HG03520 (cell line): ENCODE measurements around the gene SUSD5.
"Not testable (repeated sequence)": the region's sequence is repeated elsewhere in the genome, so short reads cannot be mapped to it uniquely, and the experiment has no call there.

ENCODE experiments used
- ATAC-seq: cut with Tn5 transposase; IDR thresholded peaks from one replicate; pipeline ENCODE4 v1.9.1; 2021; ENCODE audit warnings: mild to moderate bottlenecking, moderate library complexity; ENCODE audit not compliant: unreplicated experiment

Gene SUSD5

DNA sequence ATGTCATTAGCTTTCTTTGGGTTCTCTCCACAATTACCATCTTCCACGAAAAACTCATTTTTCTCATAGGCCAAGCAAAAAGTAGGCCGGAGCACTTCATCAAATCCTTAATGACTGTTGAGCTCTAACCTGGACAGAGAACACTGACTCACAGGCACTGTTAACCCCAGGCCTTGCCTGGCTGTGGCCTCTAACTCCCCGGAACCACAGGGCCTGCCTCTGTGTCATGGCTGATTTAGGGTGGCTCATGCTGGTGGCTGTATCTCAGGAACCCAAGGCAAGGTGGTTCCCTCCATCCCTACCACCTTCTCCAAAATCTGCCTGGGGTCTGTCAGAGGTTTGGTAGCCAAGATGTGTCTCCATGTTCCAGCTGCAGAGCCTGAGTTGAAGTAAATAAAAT is 101.1 kb downstream of the SUSD5 start:
- ATAC-seq = no peak

DNA sequence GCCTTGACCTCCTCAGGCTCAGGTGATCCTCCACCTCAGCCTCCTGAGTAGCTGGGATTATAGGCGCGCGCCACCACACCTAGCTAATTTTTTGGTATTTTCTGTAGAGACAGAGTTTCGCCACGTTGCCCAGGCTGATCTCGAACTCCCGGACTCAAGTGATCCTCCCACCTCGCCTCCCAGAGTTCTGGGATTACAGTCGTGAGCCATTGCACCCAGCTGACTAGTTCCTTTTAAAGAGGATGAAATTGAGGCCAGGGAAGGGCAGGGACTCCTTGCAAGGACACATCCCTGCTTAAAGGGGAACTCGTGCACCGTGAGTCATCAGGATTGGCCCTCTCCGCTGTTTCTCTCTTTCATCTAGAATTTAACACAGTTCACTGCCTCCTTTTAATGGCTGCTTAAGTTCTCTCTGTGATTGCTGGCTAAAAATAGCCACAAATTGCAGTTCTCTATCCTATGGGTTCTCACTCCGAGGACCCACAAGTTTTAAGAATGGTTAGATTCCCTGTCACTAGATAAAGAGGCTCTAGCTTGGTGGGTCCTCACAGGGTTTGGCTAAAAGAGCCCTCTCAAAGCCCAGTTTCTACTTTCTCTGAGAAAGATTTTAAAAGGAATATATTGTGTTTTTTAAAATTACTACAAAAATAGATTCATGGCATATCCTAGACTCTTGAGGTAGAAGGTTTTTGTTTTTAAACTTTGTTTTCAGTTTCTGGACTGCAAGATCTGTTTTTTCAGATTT is 103.4 kb downstream of the SUSD5 start:
- no peak for ATAC-seq

DNA sequence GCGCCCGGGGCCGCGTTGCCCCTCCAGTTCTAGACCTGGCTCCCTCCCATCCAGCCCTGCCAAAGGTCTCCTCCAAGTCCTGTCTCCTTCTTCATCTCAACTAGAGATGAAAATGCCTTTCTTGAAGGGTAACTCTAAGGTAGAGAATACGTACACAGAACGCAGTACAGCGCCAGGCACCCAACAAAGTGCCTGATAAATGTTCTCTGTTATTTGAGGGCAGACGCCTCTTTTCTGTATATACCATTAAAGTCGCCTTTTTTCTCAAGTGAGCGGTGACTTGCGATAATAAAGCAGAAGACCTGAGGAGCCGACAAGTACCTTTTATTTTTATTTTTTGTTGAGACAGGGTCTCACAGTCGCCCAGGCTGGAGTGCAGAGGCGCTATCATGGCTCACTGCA is 104.0 kb downstream of the SUSD5 start:
- ATAC-seq = peak; percentile 1

DNA sequence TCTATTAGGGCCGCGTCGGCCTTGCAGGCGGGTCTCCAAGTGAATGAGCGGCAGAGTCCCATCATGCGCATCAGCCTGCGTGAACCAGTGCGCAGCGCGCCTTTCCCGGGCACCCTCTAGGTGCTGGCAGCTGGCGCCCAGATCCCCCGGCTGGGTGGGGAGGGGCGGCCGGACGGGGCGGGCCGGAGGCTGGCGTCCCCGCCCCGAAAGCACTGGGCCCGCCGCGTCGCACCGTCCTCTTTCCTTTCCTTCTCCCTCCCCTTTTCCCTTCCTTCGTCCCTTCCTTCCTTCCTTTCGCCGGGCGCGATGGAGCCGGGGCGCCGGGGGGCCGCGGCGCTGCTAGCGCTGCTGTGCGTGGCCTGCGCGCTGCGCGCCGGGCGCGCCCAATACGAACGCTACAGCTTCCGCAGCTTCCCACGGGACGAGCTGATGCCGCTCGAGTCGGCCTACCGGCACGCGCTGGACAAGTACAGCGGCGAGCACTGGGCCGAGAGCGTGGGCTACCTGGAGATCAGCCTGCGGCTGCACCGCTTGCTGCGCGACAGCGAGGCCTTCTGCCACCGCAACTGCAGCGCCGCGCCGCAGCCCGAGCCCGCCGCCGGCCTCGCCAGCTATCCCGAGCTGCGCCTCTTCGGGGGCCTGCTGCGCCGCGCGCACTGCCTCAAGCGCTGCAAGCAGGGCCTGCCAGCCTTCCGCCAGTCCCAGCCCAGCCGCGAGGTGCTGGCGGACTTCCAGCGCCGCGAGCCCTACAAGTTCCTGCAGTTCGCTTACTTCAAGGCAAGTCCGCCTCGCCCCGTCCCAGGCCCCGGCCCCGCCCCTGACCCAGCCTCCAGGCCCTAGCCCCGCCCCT is 104.6 kb downstream of the SUSD5 start, which contains the start of gene CRTAP:
CRTAP (plus strand) TSS at position 243 of the 850 bp plus-strand sequence; CDS start at position 307, 64 bp downstream.
- ATAC-seq = peak; percentile 70

DNA sequence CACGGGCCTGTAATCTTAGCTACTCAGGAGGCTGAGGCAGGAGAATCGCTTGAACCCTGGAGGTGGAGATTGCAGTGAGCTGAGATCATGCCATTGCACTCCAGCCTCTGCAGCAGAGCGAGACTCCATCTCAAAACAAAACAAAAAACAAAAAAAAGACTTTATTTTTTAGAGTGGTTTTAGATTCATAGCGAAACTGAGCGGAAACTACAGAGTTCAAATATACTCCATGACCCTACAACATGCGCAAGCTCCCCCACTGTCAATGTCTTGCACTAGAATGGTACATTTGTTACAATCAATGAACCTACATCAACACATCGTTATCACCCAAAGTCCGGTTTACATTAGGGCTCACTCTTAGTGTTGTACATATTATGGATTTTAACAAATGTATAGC is 107.0 kb downstream of the SUSD5 start:
- ATAC-seq = peak; percentile 49

DNA sequence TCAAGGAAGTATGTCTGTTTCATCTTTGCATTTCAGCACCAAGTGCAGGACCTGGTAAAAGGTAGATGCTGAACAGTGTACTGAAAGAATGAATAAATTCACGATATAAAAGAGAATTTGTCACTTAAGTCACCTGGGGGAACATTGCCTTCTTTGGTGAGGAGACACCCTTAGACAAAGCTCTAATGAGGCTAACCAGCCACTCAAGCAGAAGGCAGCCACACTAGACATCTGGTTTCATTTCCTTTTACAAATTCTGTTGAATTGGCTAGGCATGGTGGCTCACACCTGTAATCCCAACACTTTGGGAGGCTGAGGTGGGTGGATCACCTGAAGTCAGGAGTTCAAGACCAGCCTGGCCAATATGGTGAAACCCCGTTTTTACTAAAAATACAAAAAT is 111.8 kb downstream of the SUSD5 start:
- ATAC-seq = not testable (repeated sequence)

DNA sequence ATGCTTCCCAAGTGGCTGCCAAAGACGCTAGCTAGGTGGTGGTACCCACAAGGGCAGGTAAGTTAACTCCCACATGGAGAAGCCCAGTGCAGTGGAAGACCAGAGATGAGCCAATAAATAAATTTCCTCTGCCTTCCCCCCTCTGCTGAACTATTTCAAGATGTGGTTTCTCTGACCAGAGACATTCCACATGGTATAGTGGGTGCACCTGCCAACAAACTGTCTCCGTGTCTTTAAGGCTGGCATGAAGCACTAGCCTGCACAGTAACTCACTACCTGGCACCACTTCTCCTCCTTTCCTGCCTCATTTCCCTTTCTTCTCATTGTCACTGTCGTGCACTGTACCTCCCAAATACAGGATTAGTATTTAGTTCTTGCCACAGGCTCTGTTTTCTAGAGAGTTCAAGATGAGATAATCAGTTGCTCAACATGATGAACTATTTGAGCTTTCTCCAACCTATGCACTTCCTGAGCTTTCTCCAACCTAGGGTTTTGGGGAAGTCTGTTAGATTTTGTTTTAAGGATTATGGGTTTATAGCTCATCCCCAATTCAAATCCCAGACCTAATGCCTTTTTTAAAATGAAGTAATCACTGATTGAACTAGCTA is 113.2 kb downstream of the SUSD5 start:
- ATAC-seq = no peak

DNA sequence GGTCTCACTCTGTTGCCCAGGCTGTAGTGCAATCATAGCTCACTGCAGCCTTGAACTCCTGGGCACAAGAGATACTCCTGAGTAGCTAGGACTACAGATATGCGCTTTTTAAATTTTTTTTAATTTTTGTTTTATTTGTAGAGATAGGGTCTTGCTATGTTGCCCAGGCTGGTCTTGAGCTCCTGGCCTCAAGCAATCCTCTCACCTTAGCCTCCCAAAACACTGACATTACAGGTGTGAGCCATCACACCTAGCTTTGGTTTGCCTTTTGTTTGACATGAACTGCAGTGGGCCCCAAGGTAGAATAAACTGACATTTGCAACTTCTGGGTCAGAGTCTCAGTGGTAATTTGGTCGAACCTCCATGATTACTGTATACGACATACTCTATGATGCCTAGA is 113.8 kb downstream of the SUSD5 start:
- ATAC-seq = no peak

DNA sequence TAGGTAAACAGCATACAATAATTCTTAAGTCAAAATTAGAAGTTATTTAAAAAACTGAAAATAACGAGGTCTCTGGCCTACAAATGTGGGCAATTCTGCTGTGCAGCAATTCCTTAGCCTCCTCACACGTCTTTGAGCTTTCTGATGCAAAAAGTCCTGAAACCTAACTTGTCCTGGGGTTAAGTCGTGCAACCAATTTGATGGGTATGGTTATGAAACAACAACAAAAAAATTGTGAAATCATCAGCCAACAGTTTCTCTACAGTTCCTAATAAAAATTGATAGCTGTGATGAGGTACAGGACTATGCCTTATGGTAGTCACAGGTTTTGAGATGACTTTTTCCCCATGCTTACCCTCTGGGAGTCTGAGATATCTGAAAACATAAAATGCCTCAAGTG is 115.1 kb downstream of the SUSD5 start:
- no peak for ATAC-seq

DNA sequence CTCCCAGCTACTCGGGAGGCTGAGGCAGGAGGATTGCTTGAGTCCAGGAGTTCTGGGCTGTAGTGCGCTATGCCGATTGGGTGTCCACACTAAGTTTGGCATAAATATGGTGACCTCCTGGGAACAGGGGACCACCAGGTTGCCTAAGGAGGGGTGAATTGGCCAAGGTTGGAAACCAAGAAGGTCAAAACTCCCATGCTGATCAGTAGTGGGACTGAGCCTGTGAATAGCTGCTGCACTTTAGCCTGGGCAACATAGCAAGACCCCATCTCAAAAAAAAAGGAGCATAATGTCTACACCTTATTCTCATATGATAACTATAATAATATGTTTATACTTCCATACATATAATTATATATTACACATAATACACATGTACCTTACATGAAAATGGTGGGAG is 115.6 kb downstream of the SUSD5 start:
- ATAC-seq = no peak

DNA sequence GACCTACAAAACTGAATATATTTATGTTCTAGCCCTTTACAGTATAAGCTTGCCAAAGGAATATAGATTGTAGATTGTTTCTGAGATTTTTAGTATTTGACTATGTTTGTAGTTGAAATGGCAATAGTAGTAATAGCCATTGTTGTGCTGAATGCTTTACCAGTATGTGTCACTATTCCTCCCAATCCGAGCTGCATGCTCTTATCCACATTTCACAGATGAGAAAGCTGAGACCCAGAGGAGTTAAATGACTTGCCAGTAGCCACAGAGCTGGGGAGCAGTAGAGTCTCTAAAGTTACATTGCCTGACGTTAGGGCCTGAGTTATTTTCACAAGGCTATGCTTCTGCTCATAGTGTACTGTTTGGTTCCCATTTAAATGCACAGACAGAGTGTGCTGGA is 118.4 kb downstream of the SUSD5 start:
- no peak for ATAC-seq
